Stimulated activated CD4-positive, alpha-beta T cell treated with anti-CD3 and anti-CD28 coated beads, Interleukin-15, amount 100 ng/mL, for 48 hours (primary cell): Measurements from ENCODE around the gene KCNH3.
"Not testable (repeated sequence)": the region's sequence is repeated elsewhere in the genome, so short reads cannot be mapped to it uniquely, and the experiment has no call there.

Experiments used
- DNase-seq, 2 donors: peaks; one replicate each; pipeline ENCODE4 v3.0.0-alpha.2; 2020; ENCODE audit warnings: low read depth in 2 of 2

Gene KCNH3

DNA sequence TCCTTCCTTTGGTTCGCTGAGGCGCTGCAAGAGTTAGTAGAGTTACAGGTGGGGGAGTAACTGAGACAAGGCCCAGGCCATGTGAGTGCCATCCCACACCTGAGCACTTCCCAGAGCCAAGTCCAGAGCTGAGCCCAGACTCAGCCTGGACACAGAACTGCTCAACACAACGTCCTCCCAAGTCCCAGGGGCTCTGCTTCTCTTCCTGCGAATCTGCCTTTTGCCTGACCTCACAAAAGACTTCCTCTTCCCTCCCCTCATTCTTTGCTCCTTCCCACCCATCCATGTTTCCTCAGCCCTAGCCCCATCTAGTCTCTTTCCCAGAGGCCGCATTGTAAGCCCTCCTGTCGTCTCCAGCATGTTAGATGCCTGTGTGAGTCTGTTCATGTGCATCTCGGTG is 45.8 kb downstream of the KCNH3 start:
- no peak for DNase-seq

DNA sequence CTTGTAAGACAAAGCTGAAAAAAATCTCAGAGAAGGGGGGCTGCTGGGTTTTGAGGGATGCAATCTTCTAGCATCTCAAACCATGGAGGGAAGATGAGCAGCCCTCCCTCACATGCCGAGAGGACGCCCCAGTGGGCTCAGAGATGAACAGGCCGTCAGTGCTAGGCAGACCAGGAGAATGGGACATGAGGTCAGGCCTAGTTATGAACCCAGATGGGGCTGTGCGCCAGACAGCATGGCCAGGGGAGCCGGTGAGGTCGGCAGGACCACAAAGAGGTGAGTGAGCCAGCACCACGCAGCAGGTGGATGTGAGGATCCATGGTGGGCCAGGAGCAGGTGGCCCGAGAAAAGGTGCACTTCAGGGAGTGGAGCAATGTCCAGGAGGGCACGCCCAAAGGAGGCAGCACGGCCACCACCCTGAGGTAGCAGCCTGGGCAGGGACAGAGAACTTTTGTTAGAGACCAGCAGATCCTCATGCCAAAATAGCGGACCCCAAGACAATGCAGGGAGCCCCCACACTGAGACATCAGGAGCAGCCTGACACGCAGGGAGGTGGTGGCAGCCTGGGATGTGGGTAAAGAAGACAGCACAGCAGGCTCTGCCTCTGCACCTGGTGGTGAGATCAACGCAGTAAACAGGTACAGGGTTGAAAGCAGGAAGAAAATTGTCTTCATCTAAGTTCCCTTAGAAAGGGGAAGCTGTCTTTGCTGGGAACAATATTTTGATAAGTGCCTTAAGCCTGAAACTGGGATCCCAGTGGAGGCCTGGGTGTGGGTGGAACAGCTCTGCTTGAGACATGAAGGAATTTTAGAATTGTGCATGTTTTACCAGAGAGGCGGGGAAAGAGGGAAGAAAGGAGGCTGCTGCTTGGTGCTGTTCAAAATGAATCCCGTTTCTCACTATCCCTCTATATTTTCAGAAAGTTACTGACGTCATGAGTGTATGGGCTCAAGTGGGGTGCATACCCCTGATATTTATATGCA is 46.9 kb downstream of the KCNH3 start:
- no peak for DNase-seq

DNA sequence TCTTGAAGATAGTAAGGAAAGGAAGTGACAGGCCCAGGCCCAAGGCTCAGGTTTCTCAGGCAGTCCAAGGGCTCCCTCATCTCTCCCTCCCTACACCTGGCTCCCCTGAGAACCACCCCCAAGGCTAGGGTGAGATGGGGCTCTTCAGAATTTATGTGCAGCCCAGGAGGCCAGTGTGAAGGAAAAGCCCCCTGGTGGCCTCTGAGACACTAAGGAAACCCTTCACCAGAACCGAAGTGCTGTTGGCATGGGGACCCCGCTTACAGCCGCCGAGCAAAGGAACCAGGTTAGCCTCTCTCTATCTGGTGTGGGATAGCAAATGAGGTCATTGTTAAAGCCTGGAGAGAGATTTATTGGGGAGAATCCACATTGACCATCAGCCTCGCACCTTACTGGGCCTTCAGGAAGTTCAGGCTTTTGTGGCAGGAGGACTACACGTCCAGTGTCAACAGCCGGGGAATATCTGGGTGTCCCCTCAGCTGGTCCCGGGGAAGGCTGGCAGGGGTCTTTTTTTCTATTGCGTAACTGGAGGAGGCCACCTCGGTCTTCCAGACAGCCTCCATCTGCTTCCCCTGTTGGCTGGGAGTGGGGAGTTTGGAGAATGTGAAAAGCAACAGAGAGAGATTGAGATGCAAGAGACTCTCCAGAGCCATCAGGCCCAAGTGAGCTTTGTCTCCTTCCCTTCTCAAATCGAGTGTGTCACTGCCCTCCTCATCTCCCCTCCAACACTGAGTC is 48.5 kb downstream of the KCNH3 start:
- no peak for DNase-seq

DNA sequence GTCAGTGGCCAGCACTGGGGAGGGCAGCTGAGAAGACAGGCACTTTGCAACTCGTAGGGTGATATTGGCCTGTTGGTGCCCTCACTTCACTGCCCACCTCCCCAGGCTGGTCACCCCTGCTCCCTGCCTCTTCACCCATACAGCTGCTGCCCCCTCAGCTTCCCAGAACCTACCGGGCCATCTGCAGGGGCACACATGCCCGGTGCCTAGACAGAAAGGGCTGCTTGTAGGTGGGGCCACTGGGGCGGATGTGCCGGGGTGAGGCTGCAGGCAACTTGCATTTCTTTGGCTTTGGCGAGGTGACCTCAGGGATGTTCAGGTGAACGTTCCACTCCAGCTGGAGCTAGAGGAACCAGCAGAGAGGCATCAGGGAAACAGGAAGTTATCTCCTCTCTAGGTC is 49.5 kb downstream of the KCNH3 start:
- no peak for DNase-seq

DNA sequence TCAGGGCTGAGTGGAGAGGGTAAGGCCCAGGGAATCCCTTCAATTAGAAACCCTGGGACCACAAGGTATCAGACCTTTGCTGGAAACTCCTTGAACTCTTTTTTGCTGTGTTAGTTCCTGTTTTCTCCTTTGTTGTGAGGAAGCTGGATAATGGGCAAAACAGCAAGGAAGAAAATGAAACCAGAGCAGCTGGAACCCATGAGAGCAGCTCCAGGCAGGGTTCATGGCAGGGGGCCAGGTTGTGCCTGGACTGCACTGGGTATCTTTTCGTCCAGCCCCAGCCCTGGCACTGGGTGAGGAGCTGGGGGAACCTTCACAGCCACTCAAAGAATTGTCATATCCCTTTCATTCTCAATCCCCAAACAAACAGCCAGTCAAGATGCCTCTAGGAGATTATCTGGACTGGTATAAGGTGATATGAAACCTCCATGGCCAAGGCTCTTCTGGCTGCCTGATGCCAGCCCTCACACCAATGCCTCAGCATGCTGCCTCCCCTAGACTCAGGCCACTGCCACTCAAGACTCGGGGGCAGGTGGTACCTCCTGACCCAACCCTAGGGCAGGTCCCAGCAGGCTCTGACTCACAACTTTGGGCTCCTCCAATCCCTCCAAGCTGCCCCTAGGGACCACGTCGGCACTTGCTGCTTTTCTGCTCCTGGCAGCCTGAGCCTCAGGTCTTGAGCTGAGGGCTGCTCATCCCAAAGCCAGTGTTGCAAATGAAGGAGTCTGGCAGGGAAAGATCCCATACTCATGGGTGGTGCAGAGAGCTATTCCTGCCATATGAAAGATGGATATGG is 50.1 kb downstream of the KCNH3 start:
- no peak for DNase-seq

DNA sequence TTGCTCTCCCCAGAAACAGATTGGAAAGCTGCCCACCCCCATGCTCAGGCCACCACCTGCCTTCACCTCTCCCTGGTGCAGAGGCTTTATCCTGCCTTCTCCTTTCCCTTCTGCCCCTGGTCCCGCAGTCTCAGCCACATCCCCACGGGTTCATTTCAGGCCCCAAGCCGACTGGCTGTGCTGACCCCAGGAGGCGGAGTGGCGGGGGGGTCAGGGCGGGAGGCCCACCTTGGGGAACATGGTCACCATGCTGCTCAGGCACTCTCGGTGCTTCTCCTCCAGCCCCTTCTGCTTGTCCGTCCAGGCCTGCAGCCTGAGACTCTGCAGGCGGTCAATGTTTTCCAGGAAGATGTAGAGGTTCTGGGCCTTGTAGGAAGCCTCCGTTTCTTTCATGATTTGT is 59.7 kb downstream of the KCNH3 start:
- no peak for DNase-seq

DNA sequence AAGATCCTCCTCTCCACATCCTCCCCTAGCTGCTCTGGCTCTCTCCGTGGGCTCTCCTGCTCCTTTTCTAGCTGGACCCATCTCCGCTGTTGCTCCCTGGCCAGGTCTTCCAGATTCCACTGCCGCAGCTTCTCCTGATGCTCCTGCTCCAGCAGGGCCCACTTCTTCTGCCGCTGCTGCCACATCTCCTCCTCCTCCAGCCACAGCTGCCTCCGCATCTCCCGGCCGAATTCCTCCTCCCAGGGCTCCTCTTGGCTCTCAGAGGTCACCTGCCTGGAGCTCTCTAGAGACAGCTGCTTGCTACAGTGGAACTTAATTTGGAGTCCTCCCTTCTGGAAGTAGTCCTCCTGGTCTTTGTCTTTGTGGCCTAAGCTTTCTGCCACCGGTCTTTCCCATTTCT is 61.1 kb downstream of the KCNH3 start:
- no peak for DNase-seq

DNA sequence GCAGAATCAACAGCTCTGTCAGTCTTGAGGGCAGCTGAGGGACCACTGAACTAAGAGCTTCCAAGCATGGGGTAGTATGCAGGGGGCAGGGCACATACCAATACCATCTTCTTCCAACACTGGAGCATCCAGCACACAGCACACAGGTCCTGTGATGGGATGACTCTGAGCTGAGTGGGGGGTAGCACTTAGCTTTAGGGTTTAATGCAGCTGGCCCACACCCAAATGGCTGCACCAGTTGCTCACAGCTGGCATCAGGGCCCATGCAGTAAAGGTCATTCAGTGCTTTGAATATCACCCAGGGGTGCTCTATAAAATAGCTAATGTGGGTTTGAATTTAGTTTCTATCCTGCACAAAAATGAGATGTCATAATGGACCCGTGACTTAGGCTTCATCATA is 64.9 kb downstream of the KCNH3 start:
- DNase-seq: no peak

DNA sequence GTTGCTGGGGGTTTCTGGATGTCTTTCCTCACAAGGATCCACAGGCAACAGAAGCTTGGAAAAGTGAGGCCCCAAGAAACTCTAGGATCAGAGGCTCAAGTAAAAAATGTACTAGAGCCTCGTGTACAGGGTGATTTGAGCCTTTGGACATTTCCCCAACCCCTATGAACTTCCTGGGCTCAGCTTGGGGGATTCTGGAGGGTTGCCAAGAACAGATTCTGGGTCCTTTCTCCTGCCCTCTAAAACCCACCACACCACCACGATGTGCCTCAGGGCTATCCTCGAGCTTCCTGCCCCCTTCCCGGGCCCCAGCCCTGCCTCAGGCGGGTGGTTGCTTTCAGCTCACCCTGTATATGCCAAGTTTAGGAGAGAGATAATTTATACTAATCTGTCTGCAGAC is 66.0 kb downstream of the KCNH3 start:
- no peak for DNase-seq

DNA sequence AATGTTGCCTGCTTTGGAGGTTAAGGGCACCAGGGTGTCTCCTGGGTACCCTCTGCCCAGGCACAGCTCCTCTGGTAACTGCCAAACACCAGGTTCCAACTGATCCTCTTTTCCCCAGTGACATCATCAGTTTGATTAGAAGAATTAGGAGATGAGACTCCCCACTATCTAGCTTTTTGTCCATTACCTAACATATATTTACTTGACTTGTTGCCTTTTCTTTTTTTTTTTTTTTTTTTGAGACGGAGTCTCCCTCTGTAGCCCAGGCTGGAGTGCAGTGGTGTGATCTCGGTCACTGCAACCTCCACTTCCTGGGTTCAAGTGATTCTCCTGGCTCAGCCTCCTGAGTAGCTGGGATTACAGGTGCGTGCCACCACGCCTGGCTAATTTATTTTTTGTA is 66.7 kb downstream of the KCNH3 start, which contains the start of gene FAM186B:
TSS of gene FAM186B (minus strand) at position 101 of the 400 bp plus-strand sequence. CDS start 162 bp downstream, outside the sequence.
- DNase-seq: not testable (repeated sequence)
